ENCODE measurements around the gene PPP1R36. TPM values are rescaled to one million over a fixed set of nuclear protein-coding genes. Genes with fewer than 3 reads are reported as not detected.
A peak's percentile ranks its signal among the peaks of the same experiment; 100 is the strongest.

The PPP1R36 gene
- total and polyA plus RNA-seq, 2 of the 13 experiments (the other 11 are each of a cell fraction or from before 2014, with no cell fraction given) = 0.11 to 0.17 TPM

DNA sequence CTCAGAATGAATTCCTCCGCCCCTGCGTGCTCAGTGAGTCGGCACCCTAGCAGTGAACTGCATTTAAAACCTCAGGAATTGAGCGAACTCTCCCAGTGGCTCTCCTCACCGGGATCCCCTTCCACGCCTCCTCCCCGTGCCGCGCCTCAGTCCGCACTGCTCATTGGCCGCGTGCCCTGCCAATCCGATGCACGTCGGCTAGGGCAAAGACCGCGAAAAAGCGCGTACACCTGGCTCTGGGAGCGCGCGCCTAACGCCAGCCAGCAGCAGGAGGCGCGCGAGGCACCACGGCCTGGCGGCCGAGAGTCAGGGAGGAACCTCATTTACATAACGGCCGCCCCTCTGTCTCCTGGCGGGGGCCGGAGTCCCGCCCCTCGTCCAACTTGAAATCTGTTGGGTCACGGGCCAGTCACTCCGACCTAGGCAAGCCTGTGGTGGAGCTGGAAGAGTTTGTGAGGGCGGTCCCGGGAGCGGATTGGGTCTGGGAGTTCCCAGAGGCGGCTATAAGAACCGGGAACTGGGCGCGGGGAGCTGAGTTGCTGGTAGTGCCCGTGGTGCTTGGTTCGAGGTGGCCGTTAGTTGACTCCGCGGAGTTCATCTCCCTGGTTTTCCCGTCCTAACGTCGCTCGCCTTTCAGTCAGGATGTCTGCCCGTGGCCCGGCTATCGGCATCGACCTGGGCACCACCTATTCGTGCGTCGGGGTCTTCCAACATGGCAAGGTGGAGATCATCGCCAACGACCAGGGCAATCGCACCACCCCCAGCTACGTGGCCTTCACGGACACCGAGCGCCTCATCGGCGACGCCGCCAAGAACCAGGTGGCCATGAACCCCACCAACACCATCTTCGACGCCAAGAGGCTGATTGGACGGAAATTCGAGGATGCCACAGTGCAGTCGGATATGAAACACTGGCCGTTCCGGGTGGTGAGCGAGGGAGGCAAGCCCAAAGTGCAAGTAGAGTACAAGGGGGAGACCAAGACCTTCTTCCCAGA lies 9.3 kb upstream of the PPP1R36 start, which contains the start of gene HSPA2 (continued):
- TF ChIP-seq ZNF350 (CRISPR knock-in tag; IDR thresholded peaks at IDR 0.05; ENCODE audit: borderline replicate concordance, low read depth) (peak; percentile 69; the same call in 1 of the 2 replicates), ZNF788 (CRISPR knock-in tag; IDR thresholded peaks at IDR 0.05; ENCODE audit: borderline replicate concordance) (peak; percentile 73; the same call in 1 of the 2 replicates), ZNF383 (CRISPR knock-in tag; IDR thresholded peaks at IDR 0.05; ENCODE audit: borderline replicate concordance) (peak; percentile 60; the same call in 1 of the 2 replicates), HOXD1 (CRISPR knock-in tag; IDR thresholded peaks at IDR 0.05) (no peak), YEATS4 (CRISPR knock-in tag; IDR thresholded peaks at IDR 0.05; ENCODE audit: borderline replicate concordance) (peak; percentile 36; the same call in 1 of the 2 replicates), MTA3 (CRISPR knock-in tag; IDR thresholded peaks at IDR 0.05) (no peak), NCOA1 (CRISPR knock-in tag; IDR thresholded peaks at IDR 0.05) (no peak), CBX5 (CRISPR knock-in tag; IDR thresholded peaks at IDR 0.05; ENCODE audit: borderline replicate concordance) (no peak; the same call in 1 of the 2 replicates), U2AF1 (optimal IDR thresholded peaks at IDR 0.05; ENCODE audit: low read depth, low read length) (no peak), ONECUT2 (CRISPR knock-in tag; IDR thresholded peaks at IDR 0.05) (no peak), KLF12 (CRISPR knock-in tag; IDR thresholded peaks at IDR 0.05; ENCODE audit: borderline replicate concordance) (0 out of 2 replicates have a peak, but pooled peaks have one; percentile 29), NFYB (CRISPR knock-in tag; IDR thresholded peaks at IDR 0.05) (peak; percentile 89), NFE2L2 (IDR thresholded peaks at IDR 0.05; ENCODE audit: low read length) (no peak)
- TF ChIP-seq, protein P1, sequence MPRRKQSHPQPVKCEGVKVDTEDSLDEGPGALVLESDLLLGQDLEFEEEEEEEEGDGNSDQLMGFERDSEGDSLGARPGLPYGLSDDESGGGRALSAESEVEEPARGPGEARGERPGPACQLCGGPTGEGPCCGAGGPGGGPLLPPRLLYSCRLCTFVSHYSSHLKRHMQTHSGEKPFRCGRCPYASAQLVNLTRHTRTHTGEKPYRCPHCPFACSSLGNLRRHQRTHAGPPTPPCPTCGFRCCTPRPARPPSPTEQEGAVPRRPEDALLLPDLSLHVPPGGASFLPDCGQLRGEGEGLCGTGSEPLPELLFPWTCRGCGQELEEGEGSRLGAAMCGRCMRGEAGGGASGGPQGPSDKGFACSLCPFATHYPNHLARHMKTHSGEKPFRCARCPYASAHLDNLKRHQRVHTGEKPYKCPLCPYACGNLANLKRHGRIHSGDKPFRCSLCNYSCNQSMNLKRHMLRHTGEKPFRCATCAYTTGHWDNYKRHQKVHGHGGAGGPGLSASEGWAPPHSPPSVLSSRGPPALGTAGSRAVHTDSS (CRISPR knock-in tag; conservative IDR thresholded peaks at IDR 0.05) = no peak
- TF ChIP-seq, protein P2, sequence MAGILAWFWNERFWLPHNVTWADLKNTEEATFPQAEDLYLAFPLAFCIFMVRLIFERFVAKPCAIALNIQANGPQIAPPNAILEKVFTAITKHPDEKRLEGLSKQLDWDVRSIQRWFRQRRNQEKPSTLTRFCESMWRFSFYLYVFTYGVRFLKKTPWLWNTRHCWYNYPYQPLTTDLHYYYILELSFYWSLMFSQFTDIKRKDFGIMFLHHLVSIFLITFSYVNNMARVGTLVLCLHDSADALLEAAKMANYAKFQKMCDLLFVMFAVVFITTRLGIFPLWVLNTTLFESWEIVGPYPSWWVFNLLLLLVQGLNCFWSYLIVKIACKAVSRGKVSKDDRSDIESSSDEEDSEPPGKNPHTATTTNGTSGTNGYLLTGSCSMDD (CRISPR knock-in tag; IDR thresholded peaks at IDR 0.05) = no peak
- TF ChIP-seq, protein P3, sequence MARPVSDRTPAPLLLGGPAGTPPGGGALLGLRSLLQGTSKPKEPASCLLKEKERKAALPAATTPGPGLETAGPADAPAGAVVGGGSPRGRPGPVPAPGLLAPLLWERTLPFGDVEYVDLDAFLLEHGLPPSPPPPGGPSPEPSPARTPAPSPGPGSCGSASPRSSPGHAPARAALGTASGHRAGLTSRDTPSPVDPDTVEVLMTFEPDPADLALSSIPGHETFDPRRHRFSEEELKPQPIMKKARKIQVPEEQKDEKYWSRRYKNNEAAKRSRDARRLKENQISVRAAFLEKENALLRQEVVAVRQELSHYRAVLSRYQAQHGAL (CRISPR knock-in tag; IDR thresholded peaks at IDR 0.05; ENCODE audit: not compliant biosample characterization) = no peak
- TF ChIP-seq, protein P4, sequence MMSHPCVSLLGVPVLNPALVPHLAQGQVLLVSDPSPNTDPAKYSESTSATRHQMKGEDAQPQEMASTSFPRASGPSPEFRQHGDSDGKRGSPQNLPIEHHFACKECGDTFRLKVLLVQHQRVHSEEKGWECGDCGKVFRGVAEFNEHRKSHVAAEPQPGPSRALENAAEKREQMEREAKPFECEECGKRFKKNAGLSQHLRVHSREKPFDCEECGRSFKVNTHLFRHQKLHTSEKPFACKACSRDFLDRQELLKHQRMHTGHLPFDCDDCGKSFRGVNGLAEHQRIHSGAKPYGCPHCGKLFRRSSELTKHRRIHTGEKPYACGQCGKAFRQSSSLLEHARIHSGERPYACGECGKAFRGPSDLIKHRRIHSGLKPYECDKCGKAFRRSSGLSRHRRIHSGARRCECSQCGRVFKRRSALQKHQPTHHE (CRISPR knock-in tag; IDR thresholded peaks at IDR 0.05; ENCODE audit: borderline replicate concordance) = no peak
- TF ChIP-seq, protein P5, sequence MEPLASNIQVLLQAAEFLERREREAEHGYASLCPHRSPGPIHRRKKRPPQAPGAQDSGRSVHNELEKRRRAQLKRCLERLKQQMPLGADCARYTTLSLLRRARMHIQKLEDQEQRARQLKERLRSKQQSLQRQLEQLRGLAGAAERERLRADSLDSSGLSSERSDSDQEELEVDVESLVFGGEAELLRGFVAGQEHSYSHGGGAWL (CRISPR knock-in tag; IDR thresholded peaks at IDR 0.05) = peak; percentile 48; the same call in 1 of the 2 replicates
- TF ChIP-seq, protein P6, sequence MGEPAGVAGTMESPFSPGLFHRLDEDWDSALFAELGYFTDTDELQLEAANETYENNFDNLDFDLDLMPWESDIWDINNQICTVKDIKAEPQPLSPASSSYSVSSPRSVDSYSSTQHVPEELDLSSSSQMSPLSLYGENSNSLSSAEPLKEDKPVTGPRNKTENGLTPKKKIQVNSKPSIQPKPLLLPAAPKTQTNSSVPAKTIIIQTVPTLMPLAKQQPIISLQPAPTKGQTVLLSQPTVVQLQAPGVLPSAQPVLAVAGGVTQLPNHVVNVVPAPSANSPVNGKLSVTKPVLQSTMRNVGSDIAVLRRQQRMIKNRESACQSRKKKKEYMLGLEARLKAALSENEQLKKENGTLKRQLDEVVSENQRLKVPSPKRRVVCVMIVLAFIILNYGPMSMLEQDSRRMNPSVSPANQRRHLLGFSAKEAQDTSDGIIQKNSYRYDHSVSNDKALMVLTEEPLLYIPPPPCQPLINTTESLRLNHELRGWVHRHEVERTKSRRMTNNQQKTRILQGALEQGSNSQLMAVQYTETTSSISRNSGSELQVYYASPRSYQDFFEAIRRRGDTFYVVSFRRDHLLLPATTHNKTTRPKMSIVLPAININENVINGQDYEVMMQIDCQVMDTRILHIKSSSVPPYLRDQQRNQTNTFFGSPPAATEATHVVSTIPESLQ (CRISPR knock-in tag; conservative IDR thresholded peaks at IDR 0.05) = no peak

All from HepG2 (cell line).